Measurements from ENCODE around the gene TNRC18. TPM values are rescaled to one million over a fixed set of nuclear protein-coding genes. Genes with fewer than 3 reads are reported as not detected.

Gene TNRC18
- total RNA-seq, 1 donor from 2014 or later = 104 TPM

- DNase-seq (peak; percentile 78), ATAC-seq (peak; percentile 72 to 75)
- Histone ChIP-seq H3K27ac (peak overlapping the region; percentile 90), H3K9me3 (no peaks in the 10 kb centered on the region), H3K36me3 (peaks cover 37% of the 10 kb centered on the region), H3K4me1 (peaks cover 34% of the 10 kb centered on the region), H3K27me3 (ENCODE audit: low read depth) (no peaks in the 10 kb centered on the region), H3K4me3 (peak overlapping the region; percentile 71)
- TF ChIP-seq CTCF (IDR thresholded peaks at IDR 0.05) = peak; percentile 40
- intact Hi-C loops (cut with DNase I) = no loop called here
Measured at GRCh38 chr7:5396542-5396941, 27.1 kb downstream of the TNRC18 start.

- TF ChIP-seq CTCF (IDR thresholded peaks at IDR 0.05) = no peak
Measured at GRCh38 chr7:5395246-5395645, 28.4 kb downstream of the TNRC18 start.

DNA sequence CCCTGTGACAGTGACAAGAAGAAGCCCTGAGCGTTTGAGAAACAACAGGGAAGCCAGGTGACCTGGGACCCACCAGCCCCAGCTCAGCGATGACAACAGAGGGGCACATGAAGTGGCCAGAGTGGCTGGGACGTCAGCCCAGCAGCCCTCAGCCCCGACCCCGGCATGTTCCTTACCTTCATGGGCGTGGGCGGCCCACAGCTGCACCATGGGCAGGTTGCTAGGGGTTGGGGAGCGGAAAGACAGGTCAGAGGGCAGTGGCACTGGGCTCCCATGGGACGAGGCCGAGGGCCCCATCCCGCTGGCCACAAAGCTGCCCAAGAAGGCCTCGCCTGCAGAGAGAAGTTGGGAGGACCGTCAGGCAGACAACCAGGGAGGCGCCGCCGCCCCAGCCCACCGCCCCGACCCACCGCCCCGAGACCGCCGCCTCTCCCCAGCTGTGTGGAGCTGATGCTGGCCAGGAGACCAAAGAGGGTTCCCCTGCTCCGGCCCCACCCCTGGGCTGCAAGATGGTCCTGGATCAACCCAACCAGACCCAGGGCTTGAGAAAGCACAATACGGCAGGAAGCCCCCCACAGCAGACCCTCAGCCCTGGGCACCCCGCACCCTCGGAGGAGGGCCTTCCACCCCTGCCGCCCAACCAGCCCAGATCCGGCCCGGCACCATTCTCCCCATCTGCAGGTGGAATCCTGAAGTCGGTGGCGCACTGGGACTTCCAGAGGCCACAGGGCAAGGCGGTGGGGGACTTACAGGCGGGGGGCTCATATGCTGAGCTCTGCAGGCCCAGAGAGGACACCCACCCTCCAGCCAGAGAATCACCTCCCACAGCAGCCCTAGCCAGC, 29.1 kb downstream of the TNRC18 start:
- intact Hi-C loops (cut with DNase I) = no loop called here
- Histone ChIP-seq H3K27ac (peak overlapping the region; percentile 58), H3K4me1 (peaks cover 34% of the 10 kb centered on the region), H3K4me3 (no peak overlapping the region), H3K9me3 (no peaks in the 10 kb centered on the region), H3K36me3 (peaks cover 49% of the 10 kb centered on the region), H3K27me3 (ENCODE audit: low read depth) (no peaks in the 10 kb centered on the region)
- TF ChIP-seq CTCF (IDR thresholded peaks at IDR 0.05) = no peak
- DNase-seq = no peak
- no peak for ATAC-seq

More at GRCh38 chr7:5395246-5395645, 28.4 kb downstream of the TNRC18 start:
- Histone ChIP-seq H3K9me3 (no peaks in the 10 kb centered on the region), H3K27ac (peak overlapping the region; percentile 58), H3K4me3 (no peak overlapping the region), H3K36me3 (peaks cover 42% of the 10 kb centered on the region), H3K27me3 (ENCODE audit: low read depth) (no peaks in the 10 kb centered on the region), H3K4me1 (peaks cover 34% of the 10 kb centered on the region)
- ATAC-seq (no peak), DNase-seq (no peak)
- intact Hi-C loops (cut with DNase I) = no loop called here

DNA sequence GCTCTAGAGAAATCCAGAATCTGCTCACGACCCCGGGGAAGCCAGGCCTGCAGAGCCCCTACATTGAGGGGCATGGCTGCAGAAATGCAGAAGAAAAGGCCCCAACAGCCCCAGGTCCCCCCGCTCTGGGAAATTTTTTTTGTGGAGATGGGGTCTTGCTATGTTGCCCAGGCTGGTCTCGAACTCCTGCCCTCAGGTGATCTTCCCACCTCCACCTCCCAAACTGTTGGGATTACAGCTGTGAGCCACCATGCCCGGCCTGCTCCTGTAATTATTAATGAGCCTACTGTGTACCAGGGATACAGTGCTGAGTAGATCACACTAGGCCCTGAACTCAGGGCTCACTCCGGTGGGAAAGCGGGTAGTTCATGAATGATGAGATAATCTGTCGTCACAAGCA, 29.9 kb downstream of the TNRC18 start:
- no peak for ATAC-seq
- no peaks in the 10 kb centered on the region for H3K27me3 ChIP-seq (ENCODE audit: low read depth)
- no peak overlapping the region for H3K4me3 ChIP-seq
- no peak for TF ChIP-seq CTCF (IDR thresholded peaks at IDR 0.05)
- peaks cover 57% of the 10 kb centered on the region for H3K36me3 ChIP-seq
- intact Hi-C loops (cut with DNase I) = no loop called here
- H3K9me3 ChIP-seq = no peaks in the 10 kb centered on the region
- peaks cover 34% of the 10 kb centered on the region for H3K4me1 ChIP-seq
- no peak overlapping the region for H3K27ac ChIP-seq
- no peak for DNase-seq

GRCh38 chr7:5393328-5393727, 30.3 kb downstream of the TNRC18 start:
- peaks cover 34% of the 10 kb centered on the region for H3K4me1 ChIP-seq
- H3K27me3 ChIP-seq (ENCODE audit: low read depth) = no peaks in the 10 kb centered on the region
- peaks cover 59% of the 10 kb centered on the region for H3K36me3 ChIP-seq
- TF ChIP-seq CTCF (IDR thresholded peaks at IDR 0.05) = no peak
- no peaks in the 10 kb centered on the region for H3K9me3 ChIP-seq
- no peak overlapping the region for H3K27ac ChIP-seq
- intact Hi-C loops (cut with DNase I) = no loop called here
- DNase-seq = no peak
- no peak overlapping the region for H3K4me3 ChIP-seq
- ATAC-seq = no peak
